GM21619 (cell line): ENCODE results near the gene RIOK1.
"Not testable (repeated sequence)": the region's sequence is repeated elsewhere in the genome, so short reads cannot be mapped to it uniquely, and the experiment has no call there.

Experiments
- ATAC-seq: cut with Tn5 transposase; IDR thresholded peaks from one replicate; pipeline ENCODE4 v1.9.1; 2021; ENCODE audit not compliant: unreplicated experiment

RIOK1 gene

GRCh38 chr6:7389451-7390225, at the start of gene RIOK1, which contains the start of gene CAGE1:
TSS of gene RIOK1 (plus strand) at chr6:7389808. CDS start at chr6:7390003, 195 bp downstream.
TSS of gene CAGE1 (minus strand) at chr6:7389742. CDS start at chr6:7387173, 2,569 bp downstream.
- peak; percentile 96 for ATAC-seq

GRCh38 chr6:7341271-7341670, 48.3 kb upstream of the RIOK1 start:
- ATAC-seq = no peak

GRCh38 chr6:7341989-7342742, 47.4 kb upstream of the RIOK1 start:
- ATAC-seq = peak; percentile 88

- no peak for ATAC-seq
Measured at GRCh38 chr6:7343546-7344475, 45.8 kb upstream of the RIOK1 start.

GRCh38 chr6:7344773-7345450, 44.7 kb upstream of the RIOK1 start:
- ATAC-seq = not testable (repeated sequence)

GRCh38 chr6:7347551-7347997, 42.0 kb upstream of the RIOK1 start:
- ATAC-seq = not testable (repeated sequence)

- not testable (repeated sequence) for ATAC-seq
Measured at GRCh38 chr6:7350591-7350990, 39.0 kb upstream of the RIOK1 start.

GRCh38 chr6:7351916-7352315, 37.7 kb upstream of the RIOK1 start:
- not testable (repeated sequence) for ATAC-seq

GRCh38 chr6:7367408-7367807, 22.2 kb upstream of the RIOK1 start:
- ATAC-seq = no peak

GRCh38 chr6:7373739-7374138, 15.9 kb upstream of the RIOK1 start:
- no peak for ATAC-seq

- ATAC-seq = no peak
Measured at GRCh38 chr6:7377961-7378360, 11.6 kb upstream of the RIOK1 start.

- ATAC-seq = no peak
Measured at GRCh38 chr6:7378740-7379139, 10.9 kb upstream of the RIOK1 start.

- no peak for ATAC-seq
Measured at GRCh38 chr6:7381092-7381491, 8.5 kb upstream of the RIOK1 start.

GRCh38 chr6:7389162-7389450, 502 bp upstream of the RIOK1 start:
- no peak for ATAC-seq

GRCh38 chr6:7390226-7390878, 744 bp downstream of the RIOK1 start:
- peak; percentile 13 for ATAC-seq

- ATAC-seq = no peak
Measured at GRCh38 chr6:7391151-7391550, 1.5 kb downstream of the RIOK1 start.

GRCh38 chr6:7392402-7392801, 2.8 kb downstream of the RIOK1 start:
- ATAC-seq = no peak

GRCh38 chr6:7401075-7401474, 11.5 kb downstream of the RIOK1 start:
- no peak for ATAC-seq

- ATAC-seq = no peak
Measured at GRCh38 chr6:7402716-7403115, 13.1 kb downstream of the RIOK1 start.

- no peak for ATAC-seq
Measured at GRCh38 chr6:7404546-7404945, 14.9 kb downstream of the RIOK1 start.
